Gastrocnemius medialis (tissue), 4 donors: ENCODE results near the gene CELF1.

Experiments
- CTCF ChIP-seq, 5 experiments: fragments of 450-650 bp in 3 of 5; fragments of 200-600 bp in 2 of 5; sonication (generic) in 2 of 5; IDR thresholded peaks in 4 of 5; conservative IDR thresholded peaks in 1 of 5; 1 replicate in 4 of 5; 2 replicates in 1 of 5; pipeline ENCODE4 v1.5.1; 2016 to 2019; ENCODE audit warnings: antibody characterized with exemption in 5 of 5, mild to moderate bottlenecking in 3 of 5, moderate library complexity in 3 of 5
- POLR2A ChIP-seq, 2 donors: fragments of 450-650 bp; IDR thresholded peaks; one replicate each; pipeline ENCODE4 v1.6.1; 2017; ENCODE audit warnings: antibody characterized with exemption in 2 of 2, mild to moderate bottlenecking in 2 of 2, moderate library complexity in 2 of 2

- no peak for TF ChIP-seq CTCF (IDR thresholded peaks at IDR 0.05 in 4 of 5, conservative IDR thresholded peaks at IDR 0.05 in 1 of 5)
- TF ChIP-seq POLR2A (IDR thresholded peaks at IDR 0.05), result no peak
Observed at GRCh38 chr11:47488674-47489394, 64.1 kb downstream of the CELF1 start.
